Hippocampal formation (tissue), 2 donors: ENCODE data around the gene HCFC1.
"Not testable (repeated sequence)": the region's sequence is repeated elsewhere in the genome, so short reads cannot be mapped to it uniquely, and the experiment has no call there.

Source experiments
- DNase-seq, 2 donors: peaks; one replicate each; lab custom pipeline; 2025; lab: John Stamatoyannopoulos, UW

Gene HCFC1

DNA sequence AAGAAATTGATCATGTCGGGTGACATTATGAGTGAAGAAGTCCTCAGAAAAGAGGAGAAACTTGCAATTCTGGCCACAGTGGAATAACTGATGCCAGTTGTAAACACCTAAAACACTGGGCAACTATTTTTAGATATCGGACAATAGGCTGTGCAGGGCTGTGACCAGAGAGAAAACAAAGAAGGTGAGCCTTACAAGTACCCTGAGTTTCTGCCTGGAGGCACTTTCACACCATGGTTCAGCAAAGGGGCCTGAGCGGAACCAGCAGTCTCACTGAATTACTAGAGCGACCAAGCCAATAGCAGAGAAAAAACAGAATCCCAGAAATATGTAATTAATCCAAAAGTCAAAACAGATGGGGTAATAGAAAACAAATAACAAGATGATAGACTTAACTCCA lies 36.9 kb upstream of the HCFC1 start:
- no peak for DNase-seq

DNA sequence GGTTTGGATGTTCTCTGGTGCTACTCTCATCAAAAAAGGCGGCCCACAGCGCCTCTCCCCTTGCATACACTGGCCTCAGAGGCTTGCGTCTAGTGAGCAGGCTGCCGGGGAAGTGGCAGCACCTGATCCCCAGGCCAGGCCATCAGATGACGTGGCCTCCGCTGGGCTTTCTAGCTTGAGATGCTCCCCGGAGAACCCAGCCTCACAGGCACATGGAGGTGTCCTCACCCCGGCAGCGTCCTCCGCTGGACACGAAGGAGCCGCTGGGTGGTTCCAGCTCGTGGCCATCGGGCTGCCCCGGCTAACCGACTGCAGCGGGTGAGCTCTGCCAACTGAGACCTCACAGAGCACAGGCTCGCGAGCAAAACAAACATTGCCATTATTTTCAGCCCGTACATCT lies 35.3 kb upstream of the HCFC1 start:
- no peak for DNase-seq

DNA sequence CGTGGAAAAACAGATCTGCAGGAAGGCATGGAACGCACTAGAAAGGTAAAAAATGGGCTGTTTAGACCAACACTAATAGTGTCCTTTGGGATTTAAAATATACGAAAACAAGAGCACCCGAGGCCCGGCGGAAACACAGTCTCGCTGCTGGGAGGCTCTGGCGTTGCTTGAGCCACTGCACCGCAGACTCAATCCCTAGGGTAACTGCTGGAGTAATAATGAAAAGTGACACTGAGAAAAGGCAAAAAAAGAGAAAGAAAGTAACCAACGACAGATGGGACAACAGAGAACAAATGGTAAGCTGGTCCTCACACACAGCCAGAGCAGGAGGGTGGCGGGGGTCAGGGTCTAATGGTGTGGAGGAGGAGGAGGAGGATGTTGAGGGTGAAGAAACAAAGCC lies 32.7 kb upstream of the HCFC1 start:
- DNase-seq, result no peak

DNA sequence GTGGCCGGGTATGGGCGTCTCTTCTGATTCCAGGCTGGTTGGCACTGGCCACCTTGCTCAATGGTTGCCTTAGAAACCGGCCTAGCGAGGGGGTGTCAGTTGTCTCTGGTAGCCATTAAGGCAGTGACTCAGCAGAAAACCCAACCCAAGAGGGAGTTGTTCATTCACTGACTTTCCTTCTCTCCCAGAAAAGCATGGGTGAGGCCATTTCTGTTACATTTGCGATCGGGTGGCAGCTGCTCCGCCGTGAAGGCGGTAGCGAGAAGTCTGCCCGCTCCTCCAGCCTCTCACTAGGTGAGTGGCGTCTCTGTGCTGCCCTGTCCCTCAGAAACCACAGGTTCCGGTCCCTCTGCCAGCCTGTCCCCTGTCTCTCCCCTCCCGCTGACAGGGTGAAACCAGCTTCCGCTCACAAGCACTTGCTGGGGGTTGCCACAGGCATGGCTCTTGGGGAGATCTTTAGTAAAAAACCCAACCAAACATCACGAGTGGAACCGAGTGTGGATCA lies 30.6 kb upstream of the HCFC1 start:
- DNase-seq, result no peak

DNA sequence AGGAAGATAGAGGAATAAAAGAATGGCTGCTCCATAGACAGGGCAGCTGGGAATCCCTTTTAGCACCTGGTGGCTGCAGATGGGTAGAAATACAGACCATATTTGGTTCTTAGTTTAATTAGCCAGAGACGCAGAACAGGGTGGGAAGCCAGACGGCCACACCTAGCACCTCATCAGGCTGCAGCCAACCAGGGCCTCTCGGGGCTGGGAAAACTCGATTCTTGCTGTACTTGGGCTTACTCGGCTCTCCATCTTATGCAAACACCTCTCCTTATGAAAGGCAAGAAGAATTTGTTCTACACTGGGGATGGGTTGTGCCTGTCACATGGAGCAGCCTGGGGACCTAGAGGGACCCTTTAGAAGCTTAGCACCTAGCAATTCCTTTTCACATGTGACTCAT lies 28.4 kb upstream of the HCFC1 start:
- no peak for DNase-seq

DNA sequence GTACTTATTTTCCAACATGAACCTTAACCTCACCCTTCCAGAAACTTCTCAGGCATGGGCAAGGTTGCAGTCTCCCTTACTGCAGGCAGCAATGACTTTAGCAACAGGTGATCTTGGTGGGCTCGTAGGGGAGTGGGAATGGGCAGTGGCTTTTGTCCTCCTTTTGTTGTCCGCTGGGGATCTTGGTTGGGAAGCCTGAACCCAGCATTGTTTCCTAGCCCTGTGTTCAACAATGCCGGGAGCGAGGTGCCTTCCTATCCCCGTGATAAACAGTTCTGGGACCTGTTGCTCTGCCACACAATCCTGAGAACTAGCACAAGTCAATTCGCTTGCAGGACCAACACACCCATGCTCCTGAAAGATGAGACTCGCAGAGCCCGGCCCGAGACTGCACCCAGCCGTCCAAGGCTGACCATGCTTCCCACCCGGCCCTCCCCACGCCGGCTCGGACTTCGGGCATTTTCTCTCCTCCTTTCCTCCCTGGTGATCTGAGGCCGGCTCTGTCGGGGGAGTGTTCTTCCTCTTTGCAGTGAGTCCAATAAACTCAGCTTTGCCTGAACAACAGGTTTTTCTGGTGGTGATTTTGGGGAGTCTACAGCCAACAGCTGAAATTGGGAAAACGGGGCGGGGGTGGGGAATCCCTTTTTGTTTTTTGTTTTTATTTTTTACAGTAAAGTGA lies 27.9 kb upstream of the HCFC1 start:
- DNase-seq, result no peak

DNA sequence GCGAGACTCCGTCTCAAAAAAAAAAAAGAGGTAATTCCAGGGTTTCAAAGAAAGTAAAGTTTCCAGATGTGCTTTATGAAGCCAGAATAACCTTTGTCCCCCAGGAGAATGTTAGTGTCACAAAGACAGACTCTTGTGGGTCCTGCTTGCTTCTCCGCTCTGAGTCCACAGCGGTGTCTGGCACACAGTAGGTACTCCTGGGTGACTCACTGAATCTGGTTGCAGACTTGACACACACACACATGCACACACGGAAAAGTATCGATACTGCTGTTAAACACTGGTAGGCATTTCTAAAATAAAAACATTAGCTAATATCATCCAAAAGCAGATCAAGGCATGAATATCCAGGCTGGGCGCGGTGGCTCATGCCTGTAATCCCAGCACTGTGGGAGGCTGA lies 23.9 kb upstream of the HCFC1 start:
- DNase-seq, result no peak

DNA sequence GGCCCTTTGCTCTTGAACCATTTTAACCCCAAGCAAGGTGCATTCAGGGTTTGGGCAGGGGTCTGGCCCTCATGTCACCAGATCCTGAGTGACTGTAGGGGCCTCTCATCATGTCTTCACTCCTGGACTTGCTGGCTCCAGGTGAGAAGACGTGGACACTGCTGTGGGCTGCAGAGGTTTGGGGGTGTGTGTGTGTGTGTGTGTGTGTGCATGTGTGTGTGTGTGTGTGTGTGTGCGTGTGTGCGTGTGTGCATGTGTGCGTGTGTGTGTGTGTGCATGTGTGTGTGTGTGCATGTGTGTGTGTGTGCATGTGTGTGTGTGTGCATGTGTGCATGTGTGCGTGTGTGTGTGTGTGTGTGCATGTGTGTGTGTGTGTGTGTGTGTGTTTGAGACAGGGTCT lies 22.8 kb upstream of the HCFC1 start:
- not testable (repeated sequence) for DNase-seq

DNA sequence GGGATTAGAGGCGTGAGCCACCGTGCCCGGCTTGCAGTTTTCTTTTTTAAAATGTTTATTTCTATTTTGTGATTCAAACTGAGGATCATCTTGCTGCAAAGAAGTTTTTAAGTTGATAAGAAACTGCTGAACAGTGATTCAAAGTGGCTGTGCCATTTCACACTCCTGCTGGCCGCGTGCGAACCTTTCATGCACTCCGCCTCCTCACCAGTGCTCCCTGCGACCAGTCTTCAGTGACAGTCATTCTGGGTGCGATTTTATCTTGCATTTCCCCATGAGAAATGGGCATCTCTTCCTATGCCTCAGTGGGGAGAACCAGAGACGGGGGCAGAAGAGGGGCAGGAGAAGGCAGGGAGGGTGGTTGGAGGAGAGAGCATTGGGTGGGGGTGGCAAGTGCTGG lies 22.4 kb upstream of the HCFC1 start:
- DNase-seq, result no peak

DNA sequence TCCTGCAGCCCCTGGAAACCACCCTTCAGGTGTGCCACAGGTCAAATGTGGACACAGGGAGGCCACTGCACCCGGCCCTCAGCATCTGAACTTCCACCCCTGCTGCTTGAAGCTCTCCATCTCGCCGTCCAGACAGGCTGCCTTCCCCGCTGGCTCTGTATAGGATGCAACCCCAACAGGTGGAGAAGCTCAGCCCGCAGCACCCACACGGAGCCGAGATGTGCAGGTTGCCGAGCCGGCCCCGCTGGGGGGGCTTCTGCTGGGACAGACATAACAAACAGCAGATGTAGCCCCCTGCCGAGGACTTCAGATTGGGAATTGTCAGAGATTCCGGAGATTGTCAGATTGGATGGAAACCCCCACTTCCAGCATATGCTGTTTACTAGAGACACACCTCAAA lies 21.5 kb upstream of the HCFC1 start:
- no peak for DNase-seq

DNA sequence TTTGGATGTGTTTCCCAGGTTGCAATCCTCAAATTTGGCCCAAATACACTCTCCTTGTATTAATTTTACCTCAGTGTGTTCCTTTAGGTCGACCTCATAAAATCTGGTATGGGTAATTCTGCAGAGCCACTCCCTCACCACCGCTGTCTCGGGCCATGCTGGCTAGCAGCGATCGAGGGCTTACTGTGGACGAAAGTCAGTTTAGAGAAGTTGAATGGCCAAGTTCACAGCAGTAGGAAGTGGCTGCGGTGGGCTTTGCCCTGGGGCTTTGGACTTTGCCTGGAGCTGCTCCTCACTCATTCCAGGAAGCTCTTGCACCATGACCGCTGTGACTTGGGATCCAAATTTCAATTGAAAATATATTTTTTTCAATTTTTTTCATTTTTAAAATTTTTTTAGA lies 20.6 kb upstream of the HCFC1 start:
- no peak for DNase-seq

DNA sequence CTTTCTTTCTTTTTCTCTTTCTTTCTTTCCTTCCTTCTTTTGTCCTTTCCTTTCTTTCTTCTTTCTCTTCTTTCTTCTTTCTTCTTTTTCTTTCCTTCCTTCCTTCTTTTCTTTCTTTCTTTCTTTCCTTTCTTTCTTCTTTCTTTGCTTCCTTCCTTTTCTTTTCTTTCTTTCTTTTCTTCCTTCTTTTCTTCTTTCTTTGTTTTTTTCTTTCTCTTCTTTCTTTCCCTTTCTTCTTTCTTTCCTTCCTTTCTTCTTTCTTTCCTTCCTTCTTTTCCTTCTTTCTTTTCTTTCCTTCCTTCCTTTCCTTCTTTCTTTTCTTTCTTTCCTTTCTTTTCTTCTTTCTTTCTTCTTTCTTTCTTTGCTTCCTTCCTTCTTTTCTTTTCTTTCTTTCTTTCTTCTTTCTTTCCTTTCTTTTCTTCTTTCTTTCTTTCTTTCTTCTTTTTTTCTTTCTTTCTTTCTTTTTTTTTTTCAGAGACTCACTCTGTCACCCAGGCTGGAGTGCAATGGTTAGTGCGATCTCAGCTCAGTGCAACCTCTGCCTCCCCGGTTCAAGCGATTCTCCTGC lies 19.5 kb upstream of the HCFC1 start:
- no peak for DNase-seq

DNA sequence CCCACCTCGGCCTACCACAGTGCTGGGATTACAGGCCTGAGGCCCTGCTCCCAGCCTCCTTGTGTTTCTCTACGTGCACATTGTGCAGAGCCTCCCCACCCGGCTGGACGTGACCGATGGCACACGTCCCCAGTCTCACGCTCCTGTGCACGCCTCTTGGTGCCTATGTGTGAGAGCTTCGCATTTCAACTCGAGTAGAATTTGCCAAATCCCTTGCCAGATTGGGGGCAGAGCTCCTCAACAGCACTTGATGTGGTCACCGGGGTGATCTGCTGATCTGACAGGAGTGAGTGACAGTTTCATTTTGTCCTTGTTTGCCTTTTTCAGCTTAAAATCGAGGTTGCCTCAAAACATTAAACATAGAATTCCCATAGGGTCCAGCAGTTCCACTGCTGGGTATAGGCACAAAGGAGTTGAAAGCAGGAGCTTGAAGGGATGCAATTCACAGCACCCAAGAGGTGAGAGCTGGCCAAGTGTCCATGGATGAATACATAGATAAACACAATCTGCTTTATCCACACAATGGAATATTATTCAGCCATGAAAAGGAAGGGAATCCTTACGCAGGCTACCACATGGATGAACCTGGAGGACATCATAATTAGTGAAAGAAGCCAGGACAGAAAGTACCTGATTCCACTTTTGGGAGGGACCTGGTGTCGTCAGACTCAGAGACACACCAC lies 18.5 kb upstream of the HCFC1 start:
- DNase-seq, result no peak

DNA sequence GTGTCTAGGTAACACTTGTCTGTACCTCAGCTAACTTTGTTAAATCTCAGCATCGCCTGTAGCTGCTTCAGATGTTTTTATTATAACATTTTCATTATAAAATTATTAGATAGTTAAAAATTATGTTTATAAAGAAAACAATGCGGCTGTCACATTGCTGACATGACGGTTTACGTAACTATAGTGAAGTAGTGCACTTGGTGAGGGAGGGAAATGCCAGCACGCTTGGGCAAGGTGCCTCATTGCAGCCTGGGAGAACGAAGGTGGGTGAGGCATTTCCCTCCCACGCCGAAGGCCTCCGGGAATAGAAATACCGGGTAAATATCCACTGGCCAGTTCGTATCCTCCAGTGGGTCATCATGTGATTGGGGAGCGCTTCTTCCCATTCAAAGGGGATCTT lies 16.9 kb upstream of the HCFC1 start:
- DNase-seq, result no peak

DNA sequence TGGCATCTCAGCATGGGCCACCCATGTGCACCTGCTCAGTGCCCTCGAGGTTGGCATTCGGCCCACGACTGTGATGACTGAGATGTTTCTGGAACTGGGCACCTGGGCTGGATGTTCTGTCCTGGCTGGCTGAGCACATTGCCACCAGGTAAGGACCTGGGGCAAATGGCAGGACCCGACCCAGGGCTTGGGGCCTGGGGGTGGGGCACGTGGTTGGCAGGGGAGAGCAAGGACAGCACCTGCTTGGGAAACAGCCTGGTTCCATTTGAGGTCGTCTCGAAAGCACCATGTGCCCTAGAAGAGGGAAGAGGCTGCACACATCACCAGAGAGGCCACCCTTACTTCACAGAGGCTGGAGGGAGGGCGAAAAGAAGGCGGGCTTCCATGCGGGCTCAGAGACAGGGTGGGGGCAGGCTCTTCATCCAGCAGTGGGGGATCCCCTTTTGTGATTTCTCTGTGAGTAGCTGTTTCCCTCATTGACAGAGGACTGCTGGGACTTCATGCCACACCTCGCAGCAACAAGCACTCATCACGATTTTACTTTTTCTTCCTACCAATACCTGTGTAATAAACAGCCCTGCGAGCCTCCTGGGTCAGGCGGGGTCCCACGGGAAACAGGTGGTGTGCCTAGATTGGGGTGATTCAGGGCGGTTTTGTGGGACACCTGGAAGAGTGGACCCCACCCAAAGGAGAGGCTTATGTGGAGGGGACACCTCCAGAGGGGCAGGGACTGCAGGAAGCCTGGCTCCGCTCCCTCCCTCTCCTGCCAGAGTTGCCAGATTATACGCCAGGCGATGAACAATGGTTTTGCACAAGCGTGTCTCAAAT lies 12.9 kb upstream of the HCFC1 start:
- no peak for DNase-seq

DNA sequence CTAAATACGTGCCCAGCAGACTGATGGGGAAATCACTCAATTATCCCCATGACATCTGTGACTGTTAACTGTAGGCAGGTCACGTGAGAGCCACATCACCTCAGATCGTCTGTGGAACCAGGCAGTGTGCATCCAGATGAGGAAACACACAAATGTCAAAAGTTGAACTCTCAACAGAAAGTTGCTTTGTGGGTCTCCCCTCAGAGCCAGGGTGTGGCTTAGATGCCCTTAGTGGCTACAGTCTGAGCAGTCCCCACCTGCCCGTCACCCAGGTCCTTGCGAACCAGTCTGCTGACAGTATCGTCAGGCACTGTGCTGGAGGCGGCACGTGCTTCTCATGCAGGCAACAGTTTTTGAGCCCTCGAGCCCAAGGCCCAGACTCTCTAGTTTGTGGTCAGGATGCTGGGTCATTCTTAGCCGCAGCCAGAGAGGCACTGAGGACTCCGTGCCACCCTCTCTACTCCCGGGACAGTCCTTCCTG lies 11.7 kb upstream of the HCFC1 start:
- no peak for DNase-seq

DNA sequence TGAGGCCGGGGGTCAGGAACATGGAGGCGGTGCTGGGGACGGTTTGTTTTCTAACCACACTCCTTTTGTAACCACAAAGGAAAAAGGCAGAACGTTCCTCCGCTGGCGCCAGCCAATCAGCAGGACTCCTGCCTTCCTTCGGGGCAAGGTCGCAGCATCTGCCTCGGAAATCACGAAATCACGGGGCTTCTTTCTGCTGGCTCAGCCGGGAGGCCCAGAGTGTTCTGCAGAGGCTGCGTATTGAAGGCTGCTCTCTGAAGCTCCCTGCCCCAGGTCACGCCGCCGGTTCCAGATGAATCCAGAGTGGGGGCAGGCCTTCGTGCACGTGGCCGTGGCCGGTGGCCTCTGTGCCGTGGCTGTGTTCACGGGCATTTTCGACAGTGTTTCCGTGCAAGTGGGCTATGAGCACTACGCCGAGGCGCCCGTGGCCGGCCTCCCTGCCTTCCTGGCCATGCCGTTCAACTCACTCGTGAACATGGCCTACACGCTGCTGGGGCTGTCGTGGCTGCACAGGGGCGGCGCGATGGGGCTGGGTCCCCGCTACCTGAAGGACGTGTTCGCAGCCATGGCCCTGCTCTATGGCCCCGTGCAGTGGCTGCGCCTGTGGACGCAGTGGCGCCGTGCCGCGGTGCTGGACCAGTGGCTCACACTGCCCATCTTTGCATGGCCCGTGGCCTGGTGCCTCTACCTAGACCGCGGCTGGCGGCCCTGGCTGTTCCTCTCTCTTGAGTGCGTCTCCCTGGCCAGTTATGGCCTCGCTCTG lies 10.3 kb upstream of the HCFC1 start:
- DNase-seq, result no peak

DNA sequence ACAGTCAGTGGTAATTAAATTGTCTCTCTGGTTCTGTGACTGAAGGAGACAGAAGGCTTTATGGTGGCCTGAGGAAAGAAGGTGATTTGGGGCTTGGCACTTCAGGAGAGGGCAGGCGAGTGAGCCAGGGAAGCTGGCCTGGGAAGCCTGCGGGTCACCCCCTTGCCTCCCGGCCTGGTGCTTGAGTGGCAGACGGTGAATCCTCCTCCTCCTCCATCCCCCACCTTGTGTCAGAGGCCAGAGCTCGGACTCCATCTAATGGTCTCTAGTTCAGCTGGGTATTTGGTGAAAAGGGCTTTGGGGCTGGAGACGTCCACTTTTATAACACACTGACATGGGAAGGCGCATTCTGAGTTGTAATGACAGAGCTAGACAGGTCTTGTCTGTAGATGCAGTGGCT lies 9.6 kb upstream of the HCFC1 start:
- DNase-seq, result no peak

DNA sequence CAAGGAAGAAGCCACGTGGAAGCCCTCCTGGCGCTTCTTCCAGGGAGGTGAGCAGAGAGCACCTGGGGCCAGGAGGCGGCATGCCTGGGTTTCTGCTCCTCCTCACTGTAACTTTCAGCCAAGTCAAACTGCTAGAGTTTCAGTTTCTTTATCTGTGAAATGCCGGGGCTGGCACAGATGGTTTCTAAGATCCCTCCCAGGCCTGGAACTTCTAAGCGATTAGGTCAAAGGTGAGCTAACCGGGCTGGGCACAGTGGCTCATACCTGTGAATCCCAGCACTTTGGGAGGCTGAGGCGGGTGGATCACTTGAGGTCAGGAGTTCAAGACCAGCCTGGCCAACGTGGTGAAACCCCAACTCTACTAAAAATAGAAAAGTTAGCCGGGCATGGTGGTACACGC lies 8.8 kb upstream of the HCFC1 start:
- DNase-seq, result not testable (repeated sequence)

DNA sequence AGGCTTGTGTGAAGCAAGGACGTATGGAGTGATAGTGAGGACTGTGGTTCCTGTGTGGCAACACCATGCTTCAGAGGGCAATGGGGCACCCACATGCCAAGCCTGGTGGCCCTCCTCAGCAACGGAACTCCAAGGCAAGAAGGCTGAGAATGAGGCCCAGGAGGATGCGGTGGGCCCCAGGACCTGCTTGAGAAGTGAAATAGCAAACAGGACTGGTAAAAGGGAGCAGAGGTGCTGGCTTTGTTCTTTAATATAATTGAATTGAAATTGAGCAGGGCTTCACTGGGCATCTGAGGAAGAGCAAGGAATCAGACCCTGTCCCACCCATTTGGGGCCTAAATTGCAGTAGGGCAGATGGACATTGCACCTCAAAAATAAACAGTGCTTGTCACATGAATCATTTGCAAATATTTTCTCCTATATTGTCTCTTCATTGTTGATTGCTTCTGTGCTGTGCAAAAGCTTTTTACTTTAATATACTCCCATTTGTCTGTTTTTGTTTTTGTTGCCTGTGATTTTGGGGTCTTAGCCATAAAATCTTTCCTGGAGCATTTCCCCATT lies 3.2 kb upstream of the HCFC1 start:
- no peak for DNase-seq

DNA sequence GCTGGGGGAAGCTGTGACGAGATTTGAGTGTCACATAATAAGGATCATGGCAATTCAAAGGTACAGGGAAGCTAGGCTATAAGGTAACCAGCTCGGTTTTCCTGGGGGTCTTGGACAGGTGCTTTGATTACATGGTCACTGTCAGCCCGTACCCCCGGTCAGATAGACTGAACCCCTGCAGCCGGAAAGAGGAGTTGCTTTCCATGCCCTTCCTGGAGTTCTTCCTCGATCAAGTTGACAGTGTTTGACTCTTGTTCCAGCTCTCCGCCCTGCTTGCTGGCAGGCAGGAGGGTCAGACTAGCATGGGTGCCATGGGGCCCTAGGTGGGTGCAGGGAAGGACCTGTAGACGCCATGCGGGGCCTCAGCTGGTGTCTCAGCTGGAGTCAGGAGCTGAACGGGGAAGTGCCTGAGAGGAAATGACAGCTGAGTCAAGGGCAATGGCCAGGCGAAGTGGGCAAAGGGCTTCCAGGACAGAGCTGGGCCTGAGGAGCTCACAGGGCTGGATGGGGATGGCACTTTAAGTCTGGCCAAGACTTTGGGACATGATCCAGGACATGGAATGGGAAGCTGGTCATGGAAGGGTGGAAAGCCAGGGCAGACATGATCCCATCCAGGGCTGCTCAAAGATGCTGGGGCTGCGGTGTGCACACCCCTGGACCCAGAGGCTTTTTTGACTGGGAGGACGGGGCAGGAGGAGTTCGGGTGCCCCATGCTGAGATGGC lies 2.5 kb upstream of the HCFC1 start:
- DNase-seq, result no peak
